ENCODE measurements around the gene DHX8.

DHX8 gene

GRCh38 chr17:43543771-43544575 is 60.2 kb downstream of the DHX8 start:
- H3K27ac ChIP-seq (ENCODE audit: low read length), result peak overlapping the region; percentile 34
- no peaks in the 10 kb centered on the region for H3K9me3 ChIP-seq (ENCODE audit: control insufficient read depth, low read depth, low read length)
- peaks cover 15% of the 10 kb centered on the region for H3K27me3 ChIP-seq (ENCODE audit: control insufficient read depth, insufficient read depth, low read length)
- peak overlapping the region; percentile 65 for H3K9ac ChIP-seq (ENCODE audit: low read length)
- peaks cover 58% of the 10 kb centered on the region for H3K4me1 ChIP-seq (ENCODE audit: control insufficient read depth, low read depth, low read length)
- H3K36me3 ChIP-seq (ENCODE audit: control insufficient read depth, low read depth, low read length), result peaks cover 2% of the 10 kb centered on the region
- peak overlapping the region; percentile 89 for H3K4me3 ChIP-seq (ENCODE audit: low read length)

- peak overlapping the region; percentile 89 for H3K4me3 ChIP-seq (ENCODE audit: low read length)
- no peak overlapping the region for H3K27ac ChIP-seq (ENCODE audit: low read length)
Measured at GRCh38 chr17:43545383-43545632, 61.5 kb downstream of the DHX8 start.

DNA sequence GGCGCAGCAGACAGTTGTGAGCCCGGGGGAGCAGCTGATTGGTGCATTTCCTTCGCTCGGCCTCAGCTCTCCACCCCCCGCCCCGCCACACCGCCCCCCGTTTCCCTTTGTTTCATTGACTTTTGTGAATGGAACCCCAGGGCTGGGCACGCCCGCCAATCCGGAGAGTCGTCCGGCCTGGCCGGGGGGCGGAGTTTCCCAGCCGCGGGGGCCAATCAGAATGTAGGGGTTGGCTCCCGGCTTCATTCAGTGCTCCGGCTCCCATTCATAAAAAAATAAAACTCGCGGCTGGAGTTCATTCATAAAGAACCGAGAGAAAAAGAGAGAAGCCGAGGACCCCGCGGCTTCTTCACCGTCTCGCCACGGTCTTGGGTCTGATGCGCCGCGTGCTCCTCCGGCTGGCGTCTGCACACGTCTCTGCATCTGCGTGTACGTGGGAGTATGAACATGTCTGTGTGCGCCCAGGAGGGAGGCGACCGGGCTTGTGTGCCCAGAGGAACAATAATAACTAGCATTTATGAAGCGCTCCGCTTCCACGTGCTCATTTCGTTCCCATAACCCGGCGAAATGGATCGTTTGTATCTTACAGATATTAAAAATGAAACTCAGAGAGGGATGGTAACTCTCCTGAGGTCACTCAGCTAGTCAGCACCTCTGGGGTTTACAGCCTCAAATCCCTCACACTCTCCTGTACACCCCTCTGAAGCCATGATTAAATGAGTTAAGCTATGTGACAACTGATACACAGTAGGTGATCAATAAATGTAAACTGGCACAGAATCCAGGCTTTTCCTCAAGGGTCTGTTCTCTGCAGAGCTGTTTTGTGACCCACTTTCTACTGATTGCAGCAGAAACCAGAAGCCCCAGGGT is 62.8 kb downstream of the DHX8 start, which contains the start of gene ETV4:
TSS of gene ETV4 (minus strand) at position 22 of the 870 bp plus-strand sequence. CDS start 723 bp downstream, outside the sequence.
- no peaks in the 10 kb centered on the region for H3K9me3 ChIP-seq (ENCODE audit: control insufficient read depth, low read depth, low read length)
- peaks cover 15% of the 10 kb centered on the region for H3K27me3 ChIP-seq (ENCODE audit: control insufficient read depth, insufficient read depth, low read length)
- H3K36me3 ChIP-seq (ENCODE audit: control insufficient read depth, low read depth, low read length), result peaks cover 2% of the 10 kb centered on the region
- H3K9ac ChIP-seq (ENCODE audit: low read length), result peak within 1 kb of the TSS; percentile 65
- peak within 1 kb of the TSS; percentile 89 for H3K4me3 ChIP-seq (ENCODE audit: low read length)
- H3K4me1 ChIP-seq (ENCODE audit: control insufficient read depth, low read depth, low read length), result peaks cover 47% of the 10 kb centered on the region
- H3K27ac ChIP-seq (ENCODE audit: low read length), result peak within 1 kb of the TSS; percentile 80

More at GRCh38 chr17:43545383-43545632, 61.5 kb downstream of the DHX8 start:
- Histone ChIP-seq H3K9me3 (ENCODE audit: control insufficient read depth, low read depth, low read length) (no peaks in the 10 kb centered on the region), H3K27me3 (ENCODE audit: control insufficient read depth, insufficient read depth, low read length) (peaks cover 15% of the 10 kb centered on the region), H3K4me1 (ENCODE audit: control insufficient read depth, low read depth, low read length) (peaks cover 58% of the 10 kb centered on the region), H3K9ac (ENCODE audit: low read length) (peak overlapping the region; percentile 65), H3K36me3 (ENCODE audit: control insufficient read depth, low read depth, low read length) (peaks cover 2% of the 10 kb centered on the region)

DNA sequence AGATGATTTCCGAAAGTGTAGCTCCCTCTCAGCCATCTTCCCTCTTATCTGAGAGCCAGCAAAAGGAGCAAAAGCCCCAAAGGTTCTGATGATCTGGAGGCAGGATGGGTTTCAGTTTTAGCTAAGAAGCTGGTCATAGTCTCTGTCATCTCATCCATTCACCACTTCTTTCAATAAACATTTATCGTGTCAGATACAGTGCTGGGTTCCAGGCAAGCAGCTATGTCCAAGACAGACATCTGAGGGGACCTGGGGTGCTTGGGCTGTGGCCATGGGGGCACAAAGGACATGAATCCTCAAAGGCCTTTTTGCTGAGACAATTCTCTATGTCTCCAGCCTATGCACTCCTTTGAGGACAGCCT is 63.4 kb downstream of the DHX8 start:
- Histone ChIP-seq H3K27ac (ENCODE audit: low read length) (no peak overlapping the region), H3K4me1 (ENCODE audit: control insufficient read depth, low read depth, low read length) (peaks cover 41% of the 10 kb centered on the region), H3K9me3 (ENCODE audit: control insufficient read depth, low read depth, low read length) (no peaks in the 10 kb centered on the region), H3K9ac (ENCODE audit: low read length) (no peak overlapping the region), H3K27me3 (ENCODE audit: control insufficient read depth, insufficient read depth, low read length) (peaks cover 15% of the 10 kb centered on the region), H3K36me3 (ENCODE audit: control insufficient read depth, low read depth, low read length) (no peaks in the 10 kb centered on the region), H3K4me3 (ENCODE audit: low read length) (peak overlapping the region; percentile 89)

GRCh38 chr17:43547659-43548256 is 64.0 kb downstream of the DHX8 start:
- Histone ChIP-seq H3K4me3 (ENCODE audit: low read length) (no peak overlapping the region), H3K27me3 (ENCODE audit: control insufficient read depth, insufficient read depth, low read length) (peaks cover 15% of the 10 kb centered on the region), H3K9me3 (ENCODE audit: control insufficient read depth, low read depth, low read length) (no peaks in the 10 kb centered on the region), H3K9ac (ENCODE audit: low read length) (no peak overlapping the region), H3K36me3 (ENCODE audit: control insufficient read depth, low read depth, low read length) (no peaks in the 10 kb centered on the region), H3K4me1 (ENCODE audit: control insufficient read depth, low read depth, low read length) (peaks cover 35% of the 10 kb centered on the region), H3K27ac (ENCODE audit: low read length) (no peak overlapping the region)

DNA sequence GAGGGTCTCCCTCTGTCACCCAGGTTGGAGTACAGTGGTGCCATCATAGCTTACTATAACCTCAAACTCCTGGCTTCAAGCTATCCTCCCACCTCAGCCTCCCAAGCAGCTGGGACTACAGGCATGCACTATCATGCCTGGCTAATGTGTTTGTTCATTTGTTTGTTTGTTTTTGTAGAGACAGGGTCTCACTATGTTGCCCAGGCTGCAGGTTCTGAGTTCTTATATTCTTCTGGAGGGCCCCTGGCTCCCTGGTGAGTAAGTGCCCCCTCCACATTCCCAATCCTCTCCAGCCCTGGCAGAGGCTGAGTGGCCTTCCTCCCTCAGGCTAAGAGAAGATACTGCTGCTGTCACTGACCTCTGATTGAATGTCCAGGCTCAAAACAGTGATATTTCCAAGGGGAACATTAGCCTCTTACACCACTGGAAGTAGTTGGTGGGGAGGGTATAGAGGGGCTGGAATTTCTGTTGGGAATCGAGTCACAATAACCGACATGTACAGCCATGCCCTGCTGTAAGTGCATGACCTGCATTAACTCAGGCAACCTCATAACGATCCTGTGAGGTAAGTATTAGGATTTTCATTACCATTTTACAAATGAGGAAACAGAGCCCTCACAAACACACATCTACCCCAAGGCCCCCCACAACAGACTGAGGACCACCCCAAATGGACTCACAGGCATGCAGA is 65.1 kb downstream of the DHX8 start:
- no peak overlapping the region for H3K9ac ChIP-seq (ENCODE audit: low read length)
- no peak overlapping the region for H3K4me3 ChIP-seq (ENCODE audit: low read length)
- H3K27me3 ChIP-seq (ENCODE audit: control insufficient read depth, insufficient read depth, low read length), result peaks cover 15% of the 10 kb centered on the region
- no peaks in the 10 kb centered on the region for H3K36me3 ChIP-seq (ENCODE audit: control insufficient read depth, low read depth, low read length)
- H3K4me1 ChIP-seq (ENCODE audit: control insufficient read depth, low read depth, low read length), result peaks cover 29% of the 10 kb centered on the region
- H3K27ac ChIP-seq (ENCODE audit: low read length), result no peak overlapping the region
- H3K9me3 ChIP-seq (ENCODE audit: control insufficient read depth, low read depth, low read length), result no peaks in the 10 kb centered on the region

- Histone ChIP-seq H3K27me3 (ENCODE audit: control insufficient read depth, insufficient read depth, low read length) (peaks cover 15% of the 10 kb centered on the region), H3K36me3 (ENCODE audit: control insufficient read depth, low read depth, low read length) (no peaks in the 10 kb centered on the region), H3K9me3 (ENCODE audit: control insufficient read depth, low read depth, low read length) (no peaks in the 10 kb centered on the region), H3K4me1 (ENCODE audit: control insufficient read depth, low read depth, low read length) (peaks cover 29% of the 10 kb centered on the region), H3K9ac (ENCODE audit: low read length) (no peak overlapping the region), H3K4me3 (ENCODE audit: low read length) (no peak overlapping the region), H3K27ac (ENCODE audit: low read length) (no peak overlapping the region)
Measured at GRCh38 chr17:43549496-43549895, 65.7 kb downstream of the DHX8 start.

GRCh38 chr17:43550754-43551153 is 67.0 kb downstream of the DHX8 start:
- Histone ChIP-seq H3K9ac (ENCODE audit: low read length) (no peak overlapping the region), H3K27me3 (ENCODE audit: control insufficient read depth, insufficient read depth, low read length) (peaks cover 15% of the 10 kb centered on the region), H3K4me1 (ENCODE audit: control insufficient read depth, low read depth, low read length) (peaks cover 31% of the 10 kb centered on the region), H3K36me3 (ENCODE audit: control insufficient read depth, low read depth, low read length) (no peaks in the 10 kb centered on the region), H3K4me3 (ENCODE audit: low read length) (no peak overlapping the region), H3K9me3 (ENCODE audit: control insufficient read depth, low read depth, low read length) (no peaks in the 10 kb centered on the region), H3K27ac (ENCODE audit: low read length) (no peak overlapping the region)

DNA sequence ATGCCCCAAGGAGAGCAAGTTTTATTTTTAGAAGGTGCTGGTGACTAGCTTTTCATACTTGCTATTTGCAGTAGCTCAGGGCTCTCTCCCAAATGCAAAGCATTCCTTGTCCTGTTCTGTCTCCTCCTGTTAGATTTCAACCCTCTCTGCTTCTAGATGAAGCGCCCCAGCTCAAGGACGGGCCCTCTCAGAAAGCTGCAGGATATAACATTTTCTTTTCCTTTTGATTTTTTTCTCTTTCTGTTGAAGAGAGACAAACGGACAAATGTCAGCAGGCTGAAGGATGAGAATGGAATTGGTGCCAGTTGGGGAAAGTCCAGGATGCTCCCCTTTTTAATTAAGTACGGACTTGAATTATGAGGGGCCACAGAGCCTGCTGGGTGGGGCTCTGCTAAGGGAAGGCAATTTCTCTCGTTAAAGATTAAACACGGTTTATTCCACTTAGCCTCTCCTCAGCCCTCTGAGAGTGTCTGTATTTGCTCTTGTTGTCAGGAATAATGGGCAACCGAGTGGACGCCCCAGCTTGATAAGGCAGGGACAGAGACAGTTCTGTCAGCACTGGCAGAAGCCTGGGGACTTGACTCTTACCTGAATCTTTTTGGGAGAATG is 68.6 kb downstream of the DHX8 start:
- Histone ChIP-seq H3K36me3 (ENCODE audit: control insufficient read depth, low read depth, low read length) (no peaks in the 10 kb centered on the region), H3K4me1 (ENCODE audit: control insufficient read depth, low read depth, low read length) (peaks cover 23% of the 10 kb centered on the region), H3K27ac (ENCODE audit: low read length) (no peak overlapping the region), H3K9ac (ENCODE audit: low read length) (no peak overlapping the region), H3K9me3 (ENCODE audit: control insufficient read depth, low read depth, low read length) (no peaks in the 10 kb centered on the region), H3K27me3 (ENCODE audit: control insufficient read depth, insufficient read depth, low read length) (peaks cover 6% of the 10 kb centered on the region), H3K4me3 (ENCODE audit: low read length) (no peak overlapping the region)

GRCh38 chr17:43553573-43553972 is 69.8 kb downstream of the DHX8 start:
- no peak overlapping the region for H3K9ac ChIP-seq (ENCODE audit: low read length)
- H3K4me1 ChIP-seq (ENCODE audit: control insufficient read depth, low read depth, low read length), result peaks cover 17% of the 10 kb centered on the region
- no peaks in the 10 kb centered on the region for H3K9me3 ChIP-seq (ENCODE audit: control insufficient read depth, low read depth, low read length)
- H3K36me3 ChIP-seq (ENCODE audit: control insufficient read depth, low read depth, low read length), result no peaks in the 10 kb centered on the region
- no peak overlapping the region for H3K27ac ChIP-seq (ENCODE audit: low read length)
- H3K4me3 ChIP-seq (ENCODE audit: low read length), result no peak overlapping the region
- H3K27me3 ChIP-seq (ENCODE audit: control insufficient read depth, insufficient read depth, low read length), result no peaks in the 10 kb centered on the region

DNA sequence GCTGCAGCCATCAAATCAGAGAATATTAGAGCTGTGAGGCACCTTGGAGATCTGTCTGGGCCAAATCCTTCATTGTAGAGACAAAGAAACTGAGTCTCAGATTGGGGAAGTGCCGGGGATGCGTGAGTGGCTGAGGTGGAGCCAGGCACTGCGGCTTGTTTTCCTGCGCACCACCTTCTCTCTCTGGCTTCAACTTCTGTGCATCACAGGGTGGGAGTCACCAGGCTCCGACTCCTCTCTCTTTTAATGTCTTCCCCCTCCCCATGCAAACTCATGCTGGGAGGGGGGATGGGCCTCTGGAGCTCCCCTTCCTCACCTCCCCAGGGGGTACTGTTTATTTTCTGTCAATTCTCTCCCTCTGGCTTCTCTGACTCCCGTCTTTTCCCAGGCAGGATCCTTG is 71.1 kb downstream of the DHX8 start:
- no peaks in the 10 kb centered on the region for H3K36me3 ChIP-seq (ENCODE audit: control insufficient read depth, low read depth, low read length)
- no peak overlapping the region for H3K9ac ChIP-seq (ENCODE audit: low read length)
- H3K4me1 ChIP-seq (ENCODE audit: control insufficient read depth, low read depth, low read length), result peaks cover 23% of the 10 kb centered on the region

More for the DNA sequence above, 71.1 kb downstream of the DHX8 start:
- no peaks in the 10 kb centered on the region for H3K27me3 ChIP-seq (ENCODE audit: control insufficient read depth, insufficient read depth, low read length)
- H3K27ac ChIP-seq (ENCODE audit: low read length), result no peak overlapping the region
- no peaks in the 10 kb centered on the region for H3K9me3 ChIP-seq (ENCODE audit: control insufficient read depth, low read depth, low read length)
- no peak overlapping the region for H3K4me3 ChIP-seq (ENCODE audit: low read length)

Measured in iPS-18a (cell line).